ENCODE results near the gene KRT74. TPM values are rescaled to one million over a fixed set of nuclear protein-coding genes. Genes with fewer than 3 reads are reported as not detected.

Gene KRT74
- total and polyA plus RNA-seq, 2 of the 13 experiments (the other 11 are each of a cell fraction or from before 2014, with no cell fraction given), result not detected

DNA sequence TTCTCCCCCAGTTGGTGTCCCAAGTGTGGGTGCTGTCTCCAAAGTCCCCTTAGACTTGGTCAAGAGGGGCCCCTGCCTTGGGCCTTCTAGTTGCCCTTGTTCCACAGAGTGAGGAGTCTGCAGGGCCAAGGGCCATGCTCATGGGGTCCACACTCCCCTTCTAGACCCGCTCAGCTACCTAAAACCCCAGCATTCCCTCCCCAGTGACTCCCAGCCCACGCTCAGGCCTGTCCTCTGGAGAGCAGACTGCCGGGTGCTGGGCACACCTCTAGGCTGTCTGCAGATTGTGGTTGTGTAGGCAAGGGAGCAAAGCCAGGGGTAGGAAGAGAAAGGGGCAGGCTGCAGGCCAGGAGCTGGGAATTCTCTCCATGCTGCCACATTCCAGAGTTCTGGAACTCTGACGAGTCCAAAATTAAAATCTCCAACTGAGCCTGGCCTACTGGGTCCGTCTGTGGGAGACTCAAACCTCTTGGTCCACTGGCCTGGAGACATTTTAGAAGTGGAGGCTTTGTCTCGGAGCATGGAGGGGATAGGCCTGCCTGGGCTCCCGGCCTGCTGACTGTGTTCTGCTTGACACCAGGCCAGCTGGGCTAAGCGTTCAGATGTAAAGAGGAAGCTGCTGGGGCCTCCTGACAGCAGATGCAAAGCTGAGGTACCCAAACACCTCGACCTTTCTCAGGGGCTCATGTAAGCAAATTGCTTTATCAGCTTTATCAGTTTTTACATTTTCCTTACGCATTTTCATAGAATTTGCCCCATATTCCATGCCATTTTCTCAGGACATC lies 39.8 kb downstream of the KRT74 start (continued):
- TF ChIP-seq HOXA7 (CRISPR knock-in tag; IDR thresholded peaks at IDR 0.05), result no peak
- TF ChIP-seq CC2D1A (CRISPR knock-in tag; IDR thresholded peaks at IDR 0.05), result no peak
- TF ChIP-seq AHDC1 (CRISPR knock-in tag; IDR thresholded peaks at IDR 0.05; ENCODE audit: borderline replicate concordance), result no peak
- no peak for TF ChIP-seq ATF7 (IDR thresholded peaks at IDR 0.05)
- TF ChIP-seq ATF7 (CRISPR knock-in tag; IDR thresholded peaks at IDR 0.05), result no peak
- TF ChIP-seq ZHX2 (IDR thresholded peaks at IDR 0.05; ENCODE audit: low read depth), result no peak
- no peak for TF ChIP-seq ZHX2 (CRISPR knock-in tag; IDR thresholded peaks at IDR 0.05; ENCODE audit: borderline replicate concordance)
- TF ChIP-seq ELF3 (CRISPR knock-in tag; IDR thresholded peaks at IDR 0.05), result no peak
- no peak for TF ChIP-seq PAX8 (CRISPR knock-in tag; IDR thresholded peaks at IDR 0.05; ENCODE audit: borderline replicate concordance)

Measured in HepG2 (cell line).